CD1c-positive myeloid dendritic cell (primary cell): ENCODE results near the gene APLF.
"Not testable (repeated sequence)": the region's sequence is repeated elsewhere in the genome, so short reads cannot be mapped to it uniquely, and the experiment has no call there.

Source experiments
- DNase-seq: peaks from one replicate; pipeline ENCODE4 v3.0.0-alpha.2; 2016; ENCODE audit errors: extremely low spot score

APLF gene

GRCh38 chr2:68579689-68580088, 112.3 kb downstream of the APLF start:
- DNase-seq: no peak

- no peak for DNase-seq
These were observed 121.2 kb downstream of the APLF start for GRCh38 chr2:68588589-68588988.

GRCh38 chr2:68589963-68590362, 122.6 kb downstream of the APLF start:
- no peak for DNase-seq

GRCh38 chr2:68590702-68591101, 123.3 kb downstream of the APLF start:
- no peak for DNase-seq

GRCh38 chr2:68591225-68591624, 123.8 kb downstream of the APLF start:
- no peak for DNase-seq

GRCh38 chr2:68594041-68594440, 126.7 kb downstream of the APLF start:
- DNase-seq: peak; percentile 10

GRCh38 chr2:68594674-68595492, 127.5 kb downstream of the APLF start:
- DNase-seq: peak; percentile 55

GRCh38 chr2:68595493-68595785, 128.1 kb downstream of the APLF start:
- DNase-seq: not testable (repeated sequence)

- not testable (repeated sequence) for DNase-seq
These were observed 133.1 kb downstream of the APLF start for GRCh38 chr2:68600495-68600894.

- no peak for DNase-seq
These were observed 135.7 kb downstream of the APLF start for GRCh38 chr2:68603059-68603458.

- no peak for DNase-seq
These were observed 136.7 kb downstream of the APLF start for GRCh38 chr2:68604077-68604476.

GRCh38 chr2:68605939-68606338, 138.6 kb downstream of the APLF start:
- DNase-seq: no peak

GRCh38 chr2:68606759-68607158, 139.4 kb downstream of the APLF start:
- DNase-seq: no peak

GRCh38 chr2:68607837-68608236, 140.5 kb downstream of the APLF start:
- no peak for DNase-seq

- DNase-seq: no peak
These were observed 145.6 kb downstream of the APLF start for GRCh38 chr2:68612765-68613519.

- no peak for DNase-seq
These were observed 153.4 kb downstream of the APLF start for GRCh38 chr2:68620772-68621171.

- no peak for DNase-seq
These were observed 156.4 kb downstream of the APLF start for GRCh38 chr2:68623820-68624219.

- no peak for DNase-seq
These were observed 160.2 kb downstream of the APLF start for GRCh38 chr2:68627615-68628014.
